Erythroblast (primary cell): Measurements from ENCODE around the gene IQSEC1.

Experiments
- GATA1 ChIP-seq: IDR thresholded peaks from 2 replicates; pipeline ENCODE4 v1.6.1; 2011; ENCODE audit warnings: low read depth, mild to moderate bottlenecking, control low read depth, low read length, moderate library complexity
- POLR2A ChIP-seq: IDR thresholded peaks from 2 replicates; pipeline ENCODE4 v1.6.1; 2011; ENCODE audit warnings: mild to moderate bottlenecking, low read length

GRCh38 chr3:12879191-12879815, 193.9 kb downstream of the IQSEC1 start:
- TF ChIP-seq POLR2A (no peak), GATA1 (no peak)
